ENCODE data around the gene SYCE1L.
"Not testable (repeated sequence)": the region's sequence is repeated elsewhere in the genome, so short reads cannot be mapped to it uniquely, and the experiment has no call there.

The SYCE1L gene

GRCh38 chr16:77199211-77199610 is at the start of gene SYCE1L:
Gene SYCE1L (plus strand): TSS chr16:77199408. CDS start chr16:77199452, 44 bp downstream.
- no peak for DNase-seq (ENCODE audit: low read depth)

- no peak for DNase-seq (ENCODE audit: low read depth)
These were observed 41.7 kb upstream of the SYCE1L start for GRCh38 chr16:77157346-77158058.

- DNase-seq (ENCODE audit: low read depth), result no peak
These were observed 40.9 kb upstream of the SYCE1L start for GRCh38 chr16:77158293-77158692.

- no peak for DNase-seq (ENCODE audit: low read depth)
These were observed 34.2 kb upstream of the SYCE1L start for GRCh38 chr16:77165006-77165405.

GRCh38 chr16:77165536-77166236 is 33.5 kb upstream of the SYCE1L start:
- DNase-seq (ENCODE audit: low read depth), result not testable (repeated sequence)

- DNase-seq (ENCODE audit: low read depth), result no peak
These were observed 32.5 kb upstream of the SYCE1L start for GRCh38 chr16:77166726-77167125.

- no peak for DNase-seq (ENCODE audit: low read depth)
These were observed 30.3 kb upstream of the SYCE1L start for GRCh38 chr16:77168901-77169300.

- no peak for DNase-seq (ENCODE audit: low read depth)
These were observed 29.5 kb upstream of the SYCE1L start for GRCh38 chr16:77169650-77170236.

- no peak for DNase-seq (ENCODE audit: low read depth)
These were observed 28.4 kb upstream of the SYCE1L start for GRCh38 chr16:77170805-77171204.

- no peak for DNase-seq (ENCODE audit: low read depth)
These were observed 27.2 kb upstream of the SYCE1L start for GRCh38 chr16:77171745-77172635.

- no peak for DNase-seq (ENCODE audit: low read depth)
These were observed 26.3 kb upstream of the SYCE1L start for GRCh38 chr16:77172951-77173350.

GRCh38 chr16:77183137-77183536 is 16.1 kb upstream of the SYCE1L start:
- no peak for DNase-seq (ENCODE audit: low read depth)

GRCh38 chr16:77186298-77186697 is 12.9 kb upstream of the SYCE1L start:
- not testable (repeated sequence) for DNase-seq (ENCODE audit: low read depth)

GRCh38 chr16:77190190-77190477 is 9.1 kb upstream of the SYCE1L start:
- no peak for DNase-seq (ENCODE audit: low read depth)

GRCh38 chr16:77190478-77191258 is 8.5 kb upstream of the SYCE1L start, which contains the start of gene MON1B:
Gene MON1B (plus strand): TSS chr16:77191190. CDS start chr16:77191486, 296 bp downstream.
- peak; percentile 89 for DNase-seq (ENCODE audit: low read depth)

GRCh38 chr16:77191259-77191969 is 7.8 kb upstream of the SYCE1L start:
- peak; percentile 22 for DNase-seq (ENCODE audit: low read depth)

GRCh38 chr16:77193377-77193776 is 5.8 kb upstream of the SYCE1L start:
- no peak for DNase-seq (ENCODE audit: low read depth)

- no peak for DNase-seq (ENCODE audit: low read depth)
These were observed 4.6 kb upstream of the SYCE1L start for GRCh38 chr16:77194295-77195231.

- no peak for DNase-seq (ENCODE audit: low read depth)
These were observed 3.8 kb upstream of the SYCE1L start for GRCh38 chr16:77195411-77195810.

GRCh38 chr16:77197747-77198146 is 1.5 kb upstream of the SYCE1L start:
- no peak for DNase-seq (ENCODE audit: low read depth)

Data from activated T-helper 1 cell treated with Interleukin-2 at 50 U/mL for 16 hours (primary cell).